GM20000 (cell line): ENCODE data around the gene RAET1L.

Source experiments
- DNase-seq: peaks from one replicate; pipeline ENCODE4 v3.0.0; 2012; ENCODE audit warnings: low spot score
- TF ChIP-seq, protein P1 (sequence below): IDR thresholded peaks from 2 replicates; pipeline ENCODE4 v1.5.1; 2012; ENCODE audit warnings: mild to moderate bottlenecking, control low read depth; ENCODE audit errors: extremely low read depth, missing control alignments

The RAET1L gene

DNA sequence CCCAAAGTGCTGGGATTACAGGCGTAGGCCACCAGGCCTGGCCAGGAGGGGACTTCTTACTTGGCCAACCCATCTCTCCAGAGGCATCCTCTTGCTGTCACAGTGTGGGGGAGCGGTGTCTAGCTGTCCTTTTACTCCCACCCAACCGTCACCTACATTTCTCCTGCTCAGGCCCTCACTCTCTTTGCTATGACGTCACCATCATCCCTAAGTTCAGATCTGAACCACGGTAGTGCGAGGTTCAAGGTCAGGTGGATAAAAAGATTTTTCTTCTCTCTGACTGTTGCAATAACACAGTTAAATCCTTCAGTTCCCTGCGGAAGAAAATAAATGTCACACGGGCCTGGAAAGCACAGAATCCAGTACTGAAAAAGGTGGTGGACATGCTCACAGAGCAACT, 7.3 kb upstream of the RAET1L start:
- DNase-seq, result no peak
- TF ChIP-seq, protein P1, sequence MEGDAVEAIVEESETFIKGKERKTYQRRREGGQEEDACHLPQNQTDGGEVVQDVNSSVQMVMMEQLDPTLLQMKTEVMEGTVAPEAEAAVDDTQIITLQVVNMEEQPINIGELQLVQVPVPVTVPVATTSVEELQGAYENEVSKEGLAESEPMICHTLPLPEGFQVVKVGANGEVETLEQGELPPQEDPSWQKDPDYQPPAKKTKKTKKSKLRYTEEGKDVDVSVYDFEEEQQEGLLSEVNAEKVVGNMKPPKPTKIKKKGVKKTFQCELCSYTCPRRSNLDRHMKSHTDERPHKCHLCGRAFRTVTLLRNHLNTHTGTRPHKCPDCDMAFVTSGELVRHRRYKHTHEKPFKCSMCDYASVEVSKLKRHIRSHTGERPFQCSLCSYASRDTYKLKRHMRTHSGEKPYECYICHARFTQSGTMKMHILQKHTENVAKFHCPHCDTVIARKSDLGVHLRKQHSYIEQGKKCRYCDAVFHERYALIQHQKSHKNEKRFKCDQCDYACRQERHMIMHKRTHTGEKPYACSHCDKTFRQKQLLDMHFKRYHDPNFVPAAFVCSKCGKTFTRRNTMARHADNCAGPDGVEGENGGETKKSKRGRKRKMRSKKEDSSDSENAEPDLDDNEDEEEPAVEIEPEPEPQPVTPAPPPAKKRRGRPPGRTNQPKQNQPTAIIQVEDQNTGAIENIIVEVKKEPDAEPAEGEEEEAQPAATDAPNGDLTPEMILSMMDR, result no peak

DNA sequence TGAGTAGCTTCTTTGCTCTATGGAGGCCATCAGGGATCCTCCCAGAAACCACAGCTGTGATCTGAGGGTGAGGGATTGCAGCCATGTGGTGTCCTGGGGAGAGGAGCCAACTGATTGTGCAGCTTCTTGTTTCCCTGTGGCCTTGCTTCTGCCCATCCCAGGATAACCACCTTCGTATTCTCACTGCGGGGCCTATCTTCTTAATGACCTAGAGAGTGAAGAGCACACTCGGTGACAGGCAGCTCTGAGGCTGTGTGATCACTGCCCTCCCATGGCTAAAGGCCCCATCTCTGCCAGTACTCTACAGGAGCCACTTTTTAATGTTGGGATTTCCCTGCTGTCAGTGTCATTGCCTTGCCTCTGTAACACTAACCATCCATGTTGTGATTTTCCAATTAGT, 5.3 kb upstream of the RAET1L start:
- TF ChIP-seq, protein P1, result no peak
- no peak for DNase-seq

DNA sequence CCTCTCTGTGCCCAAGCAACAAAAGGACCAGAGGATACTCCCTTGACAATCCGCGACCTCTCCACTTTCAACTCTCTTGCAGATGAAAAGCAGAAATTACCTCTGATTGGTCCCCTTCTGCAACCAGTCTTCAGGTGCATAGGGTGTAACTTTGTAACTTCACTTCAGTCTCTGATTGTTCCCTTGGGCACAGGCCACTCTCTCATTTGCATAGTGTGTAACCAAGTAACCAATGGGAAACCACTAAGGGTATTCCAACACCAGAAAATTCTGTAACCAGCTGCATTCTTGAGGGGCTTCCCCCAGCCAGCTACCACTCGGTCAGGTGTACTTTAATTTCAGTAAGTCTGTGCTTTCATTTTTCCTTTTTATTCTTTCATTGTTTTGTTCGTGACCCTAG, 4.4 kb upstream of the RAET1L start:
- TF ChIP-seq, protein P1, result no peak
- no peak for DNase-seq

DNA sequence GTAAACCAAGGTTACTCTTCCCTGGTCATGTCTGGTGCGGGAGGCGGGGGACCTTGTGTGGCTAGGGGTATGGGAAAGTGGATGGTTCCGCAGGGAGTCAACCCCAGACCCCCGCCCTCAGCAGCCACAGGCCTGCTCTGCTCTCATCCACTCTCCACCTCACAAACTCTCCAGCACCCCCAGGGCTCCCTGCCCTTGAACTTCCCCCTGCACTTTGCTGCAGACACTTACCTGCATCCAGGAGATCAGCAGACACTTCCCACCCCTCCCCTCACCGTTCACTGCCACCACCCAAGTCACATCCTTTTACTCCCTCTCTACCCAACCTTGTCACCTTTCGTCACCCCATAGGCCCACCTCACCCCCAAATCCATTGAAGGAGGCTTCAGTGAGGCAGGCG, 3.9 kb upstream of the RAET1L start:
- TF ChIP-seq, protein P1, result no peak

DNA sequence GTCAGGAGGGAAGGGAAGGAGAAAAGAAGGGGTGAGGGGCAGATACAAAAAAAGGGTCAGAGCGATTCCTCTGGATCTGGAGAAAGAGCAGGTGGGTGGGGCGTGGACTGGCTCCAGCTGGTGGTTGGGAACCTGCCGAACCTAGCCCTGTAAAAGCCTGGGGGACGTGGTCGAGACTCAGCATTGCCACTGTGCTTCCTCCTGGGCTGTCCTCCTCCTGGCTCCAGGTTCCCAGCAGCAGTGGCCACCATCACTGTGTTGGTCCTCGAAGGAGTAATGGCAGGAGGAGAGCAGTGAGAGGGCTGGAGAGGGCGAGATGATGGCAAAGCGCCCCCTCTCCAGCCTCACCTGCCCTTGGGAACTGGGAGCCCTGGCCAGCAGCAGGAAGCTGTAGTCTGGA, 3.5 kb upstream of the RAET1L start:
- TF ChIP-seq, protein P1, result no peak
- no peak for DNase-seq

More for the DNA sequence above, 3.9 kb upstream of the RAET1L start:
- DNase-seq, result no peak

DNA sequence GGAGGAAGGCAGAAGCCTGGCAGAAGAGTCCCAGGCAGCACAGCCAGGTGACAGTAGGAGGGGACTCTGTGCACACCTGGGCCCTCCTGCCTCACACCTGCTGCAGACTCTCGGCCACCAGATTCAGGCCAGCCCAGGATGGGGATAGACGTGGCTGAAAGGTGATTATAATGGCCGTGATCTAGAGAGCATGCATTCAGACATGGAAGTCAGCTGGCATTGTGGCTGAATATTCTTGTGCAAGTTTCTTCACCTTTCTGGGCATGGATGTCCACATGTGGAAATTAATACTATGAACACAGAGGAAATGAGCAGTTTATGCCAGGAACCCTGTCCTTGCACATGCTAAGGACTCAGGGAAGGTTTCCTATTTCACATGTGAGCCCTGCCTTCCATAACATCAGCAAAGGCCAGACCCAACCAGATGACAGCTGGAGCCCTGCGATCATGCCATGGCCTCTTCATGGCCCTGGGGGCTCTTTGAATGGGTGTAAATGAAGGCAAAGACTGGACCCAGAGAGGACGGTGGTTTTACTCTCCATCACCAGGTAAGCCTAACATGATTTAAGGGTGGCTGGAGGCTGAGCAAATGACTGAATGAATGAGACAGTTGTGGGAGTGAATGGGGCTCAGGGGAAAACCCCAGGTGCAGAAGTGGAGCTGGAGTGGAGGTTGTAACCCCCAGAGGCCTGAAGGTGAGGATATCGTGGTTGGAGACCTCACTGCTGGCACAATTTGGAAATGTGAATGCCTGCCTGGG, 2.7 kb upstream of the RAET1L start:
- DNase-seq, result no peak
- TF ChIP-seq, protein P1, result no peak

DNA sequence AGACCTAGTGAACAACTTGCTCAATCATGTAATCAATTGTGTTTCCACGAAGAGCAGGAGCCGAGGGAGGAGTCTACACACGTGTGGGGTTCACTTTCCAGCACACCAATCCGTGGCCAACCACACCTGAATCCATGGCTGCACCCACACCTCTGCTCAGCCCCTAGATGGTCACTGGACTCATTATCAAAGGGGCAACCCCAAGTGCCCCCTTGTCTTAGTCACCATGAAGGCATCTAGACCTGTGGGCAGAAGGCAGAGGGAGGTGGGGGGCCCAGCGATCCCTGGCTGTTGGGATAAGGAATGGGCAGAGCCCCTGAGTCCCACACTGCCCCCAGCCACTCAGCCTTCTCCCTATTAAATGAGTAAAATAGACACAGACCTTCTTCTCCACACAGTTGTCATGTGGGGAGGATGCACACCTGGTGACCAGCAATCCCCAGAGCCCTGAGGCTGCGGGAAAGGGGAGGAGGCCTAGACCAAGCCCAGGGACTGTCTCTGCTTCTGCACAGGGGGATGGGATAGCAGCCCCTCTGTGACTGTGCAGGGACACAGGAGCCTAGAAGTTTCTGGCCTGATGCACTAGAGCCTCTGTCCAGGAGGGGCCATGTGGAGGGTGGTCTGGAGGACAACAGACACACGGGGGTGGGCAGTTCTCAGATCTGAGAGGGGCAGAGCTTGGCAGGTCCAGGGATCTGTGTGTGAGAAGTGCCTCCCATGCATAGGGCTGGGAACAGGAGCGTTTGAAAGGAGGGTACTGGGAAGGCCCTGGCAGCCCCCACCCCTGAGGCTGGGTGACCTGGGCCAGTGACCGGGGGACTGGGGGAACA, 1.9 kb upstream of the RAET1L start:
- TF ChIP-seq, protein P1, result no peak

More for the DNA sequence above, 1.9 kb upstream of the RAET1L start:
- no peak for DNase-seq
